Activated naive CD8-positive, alpha-beta T cell treated with anti-CD3 and anti-CD28 coated beads for 36 hours (primary cell): ENCODE data around the gene METTL24. TPM values are rescaled to one million over a fixed set of nuclear protein-coding genes. Genes with fewer than 3 reads are reported as not detected.

Source experiments
- DNase-seq: peaks from one replicate; pipeline ENCODE4 v3.0.0; 2021
- H3K27ac Mint-ChIP-seq: one replicate; pipeline ENCODE4 v1.8.0; 2022; ENCODE audit warnings: mild to moderate bottlenecking, moderate library complexity, mixed read lengths
- H3K27me3 Mint-ChIP-seq: one replicate; pipeline ENCODE4 v1.8.0; 2022; ENCODE audit warnings: mild to moderate bottlenecking, mixed read lengths
- H3K36me3 Mint-ChIP-seq: one replicate; pipeline ENCODE4 v1.8.0; 2021; ENCODE audit warnings: mild to moderate bottlenecking, mixed read lengths
- H3K4me1 Mint-ChIP-seq: one replicate; pipeline ENCODE4 v1.8.0; 2021; ENCODE audit warnings: mixed read lengths
- H3K4me3 Mint-ChIP-seq: one replicate; pipeline ENCODE4 v1.8.0; 2022; ENCODE audit warnings: mild to moderate bottlenecking, moderate library complexity, mixed read lengths
- H3K9me3 Mint-ChIP-seq: one replicate; pipeline ENCODE4 v1.8.0; 2022; ENCODE audit warnings: mixed read lengths
- total RNA-seq, 2 experiments: library from RNA; stranded (reverse); gene quantifications; one replicate each; pipeline ENCODE4 v1.2.3, GENCODE V29; 2021

METTL24 gene
- total RNA-seq, 2 experiments from 2014 or later: 0.26 to 0.27 TPM

DNA sequence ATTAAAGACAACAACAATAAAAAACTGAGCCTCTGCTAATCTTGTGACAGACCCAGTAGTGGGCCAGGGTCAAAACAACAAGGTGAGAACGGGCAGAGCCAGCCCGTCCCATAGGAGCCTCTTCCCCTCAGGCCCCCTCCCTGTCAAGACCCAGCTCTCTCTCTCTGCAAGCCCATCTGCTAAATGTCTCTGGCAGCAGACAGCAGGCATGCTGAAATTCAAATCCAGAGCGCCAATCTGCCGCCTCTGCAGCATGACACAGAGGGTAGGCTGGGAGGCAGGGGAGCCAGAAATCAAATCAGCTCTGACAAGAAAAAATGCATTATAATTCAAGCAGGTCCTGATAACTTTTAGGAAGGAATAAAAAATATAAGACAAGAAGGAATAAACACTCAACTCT, 26.3 kb downstream of the METTL24 start:
- H3K36me3 Mint-ChIP-seq: no peaks in the 10 kb centered on the region
- H3K27me3 Mint-ChIP-seq: no peaks in the 10 kb centered on the region
- no peak overlapping the region for H3K27ac Mint-ChIP-seq
- H3K9me3 Mint-ChIP-seq: no peaks in the 10 kb centered on the region
- no peak for DNase-seq
- no peak overlapping the region for H3K4me3 Mint-ChIP-seq
- H3K4me1 Mint-ChIP-seq: peaks cover 8% of the 10 kb centered on the region

DNA sequence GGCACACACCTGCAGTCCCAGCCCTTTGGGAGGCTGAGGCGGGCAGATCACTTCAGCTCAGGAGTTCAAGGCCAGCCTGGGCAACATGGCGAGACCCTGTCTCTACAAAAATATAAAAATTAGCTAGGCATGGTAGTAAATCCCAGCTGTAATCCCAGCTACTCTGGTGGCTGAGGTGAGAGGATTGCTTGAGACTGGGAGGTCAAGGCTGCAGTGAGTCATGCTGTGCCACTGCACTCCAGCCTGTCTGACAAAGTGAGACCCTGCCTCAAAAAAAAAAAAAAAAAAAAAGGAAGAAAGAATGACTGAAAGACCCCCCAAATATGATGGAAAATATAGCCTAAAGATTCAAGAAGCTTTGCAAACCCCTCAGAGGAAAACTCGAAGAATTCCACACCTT, 26.8 kb downstream of the METTL24 start:
- Mint-ChIP-seq H3K4me1 (peaks cover 8% of the 10 kb centered on the region), H3K36me3 (no peaks in the 10 kb centered on the region), H3K9me3 (no peaks in the 10 kb centered on the region), H3K4me3 (no peak overlapping the region), H3K27ac (no peak overlapping the region), H3K27me3 (no peaks in the 10 kb centered on the region)
- no peak for DNase-seq

DNA sequence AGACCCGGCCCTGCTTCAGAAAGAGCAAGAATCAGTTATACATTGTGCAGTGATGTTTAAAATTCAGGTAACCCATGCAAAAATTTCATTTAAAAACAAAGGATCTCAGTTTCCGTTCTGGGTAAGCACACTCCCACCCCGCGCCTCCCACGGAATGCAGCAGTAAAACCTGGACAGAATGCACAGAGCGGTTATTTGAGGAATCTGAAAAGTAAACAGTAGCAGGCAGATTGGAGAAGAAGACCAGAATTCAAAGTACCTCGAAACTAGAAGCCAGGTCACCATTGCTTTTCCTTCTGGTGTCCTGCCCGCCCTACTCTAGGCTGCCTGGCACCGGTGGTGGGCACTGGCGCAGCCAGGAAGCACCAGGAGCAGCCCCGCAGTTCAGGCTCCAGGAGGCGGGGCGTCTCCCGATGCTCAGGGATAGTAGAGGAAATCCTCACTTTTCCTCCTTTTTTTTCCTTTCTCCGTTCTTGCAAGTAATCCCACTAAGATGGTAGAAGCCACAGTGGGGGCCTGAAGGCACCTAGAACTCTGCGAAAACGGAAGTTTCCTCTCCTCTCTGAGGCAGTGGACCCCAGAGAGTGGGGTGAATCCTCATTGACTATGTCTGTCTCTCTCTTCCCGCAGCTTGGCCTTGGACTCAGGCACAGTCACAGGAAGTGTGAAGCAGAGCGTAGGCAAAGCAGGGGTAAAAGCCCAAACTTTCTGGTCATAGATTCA, 28.3 kb downstream of the METTL24 start:
- H3K4me1 Mint-ChIP-seq: peaks cover 8% of the 10 kb centered on the region
- no peaks in the 10 kb centered on the region for H3K36me3 Mint-ChIP-seq
- DNase-seq: no peak
- no peaks in the 10 kb centered on the region for H3K27me3 Mint-ChIP-seq
- H3K9me3 Mint-ChIP-seq: no peaks in the 10 kb centered on the region
- no peak overlapping the region for H3K27ac Mint-ChIP-seq
- no peak overlapping the region for H3K4me3 Mint-ChIP-seq

DNA sequence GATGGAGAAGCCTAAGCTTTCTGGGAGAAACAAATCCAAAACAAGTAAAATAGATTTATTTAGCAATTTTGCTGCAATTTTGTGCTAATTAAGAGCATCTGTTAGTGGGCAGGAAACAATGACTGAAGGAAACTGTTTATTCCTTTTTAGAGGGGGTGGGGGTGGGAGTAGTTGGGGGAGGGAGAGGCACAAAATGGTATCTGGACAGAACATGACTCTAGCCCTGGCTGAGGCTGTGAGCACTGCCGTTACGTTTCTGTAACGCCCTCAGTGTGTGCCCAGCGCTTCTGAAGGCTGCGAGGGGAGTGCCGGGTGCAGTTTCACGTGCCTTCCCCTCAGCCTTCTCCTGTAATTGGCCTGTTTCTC, 28.8 kb downstream of the METTL24 start:
- Mint-ChIP-seq H3K9me3 (no peaks in the 10 kb centered on the region), H3K4me1 (peaks cover 7% of the 10 kb centered on the region), H3K36me3 (no peaks in the 10 kb centered on the region), H3K27me3 (no peaks in the 10 kb centered on the region), H3K27ac (no peak overlapping the region), H3K4me3 (no peak overlapping the region)
- DNase-seq: no peak

DNA sequence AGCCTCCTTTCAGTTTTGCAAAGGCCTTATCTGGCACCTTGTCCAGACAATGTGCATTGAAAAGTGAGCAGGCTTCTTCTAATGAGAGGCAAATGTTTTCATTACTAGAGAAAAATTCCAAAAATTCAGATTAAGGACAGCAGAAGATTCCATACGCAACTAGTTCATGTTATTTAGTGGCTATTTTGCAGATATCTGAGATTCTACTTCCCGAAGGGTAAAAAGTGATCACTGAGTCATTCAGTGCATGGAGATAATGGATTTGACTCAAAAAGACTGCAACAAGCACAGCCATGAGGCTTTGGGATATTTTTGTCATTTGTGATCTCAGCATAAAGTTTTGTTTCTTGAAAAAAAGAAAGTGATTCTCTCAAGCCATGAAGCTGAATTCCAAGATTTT, 29.9 kb downstream of the METTL24 start:
- H3K36me3 Mint-ChIP-seq: no peaks in the 10 kb centered on the region
- DNase-seq: no peak
- no peaks in the 10 kb centered on the region for H3K9me3 Mint-ChIP-seq
- H3K4me3 Mint-ChIP-seq: no peak overlapping the region
- no peak overlapping the region for H3K27ac Mint-ChIP-seq
- no peaks in the 10 kb centered on the region for H3K27me3 Mint-ChIP-seq
- no peaks in the 10 kb centered on the region for H3K4me1 Mint-ChIP-seq

DNA sequence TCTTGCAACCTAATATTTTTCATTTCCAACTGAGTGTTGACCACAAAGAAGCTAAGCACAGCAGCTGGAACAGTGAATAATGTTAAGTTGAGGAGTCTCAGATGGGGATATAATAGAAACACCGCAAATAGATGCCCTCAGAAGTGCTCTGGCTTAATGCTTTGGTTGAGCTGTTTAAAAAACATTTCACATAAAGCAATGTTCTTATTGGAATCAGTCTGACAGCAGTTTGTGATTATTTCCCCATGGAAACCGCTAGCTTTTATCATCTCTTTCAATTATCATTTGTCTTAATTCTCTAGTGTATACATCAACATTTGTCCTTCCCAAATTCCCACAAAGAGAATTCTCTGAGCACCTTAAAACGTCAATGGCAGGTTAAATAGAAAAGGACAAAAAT, 30.8 kb downstream of the METTL24 start:
- Mint-ChIP-seq H3K9me3 (no peaks in the 10 kb centered on the region), H3K4me3 (no peak overlapping the region), H3K36me3 (no peaks in the 10 kb centered on the region), H3K27ac (no peak overlapping the region), H3K27me3 (no peaks in the 10 kb centered on the region), H3K4me1 (peaks cover 3% of the 10 kb centered on the region)
- no peak for DNase-seq

DNA sequence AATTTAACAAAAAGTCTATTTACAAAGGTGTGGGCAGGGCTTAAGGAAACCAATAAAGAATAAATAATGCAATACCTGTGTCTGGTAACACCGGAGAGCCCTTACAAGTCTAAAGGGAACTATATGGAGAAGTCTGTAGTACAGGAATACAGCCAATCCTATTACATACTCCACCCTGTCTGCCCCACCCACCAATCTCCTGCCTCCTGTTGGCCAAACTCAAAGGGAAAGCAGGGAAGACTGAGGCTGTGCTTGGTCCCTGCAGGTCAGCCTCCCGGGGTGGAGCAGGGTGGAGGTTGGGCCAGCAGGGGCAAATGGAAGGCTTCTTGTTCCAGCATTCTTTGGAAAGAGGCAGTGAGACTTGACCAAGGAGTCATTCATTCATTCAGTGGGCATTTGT, 31.5 kb downstream of the METTL24 start:
- Mint-ChIP-seq H3K27ac (no peak overlapping the region), H3K9me3 (no peaks in the 10 kb centered on the region), H3K4me1 (peaks cover 3% of the 10 kb centered on the region), H3K27me3 (no peaks in the 10 kb centered on the region), H3K36me3 (no peaks in the 10 kb centered on the region), H3K4me3 (no peak overlapping the region)
- DNase-seq: no peak

DNA sequence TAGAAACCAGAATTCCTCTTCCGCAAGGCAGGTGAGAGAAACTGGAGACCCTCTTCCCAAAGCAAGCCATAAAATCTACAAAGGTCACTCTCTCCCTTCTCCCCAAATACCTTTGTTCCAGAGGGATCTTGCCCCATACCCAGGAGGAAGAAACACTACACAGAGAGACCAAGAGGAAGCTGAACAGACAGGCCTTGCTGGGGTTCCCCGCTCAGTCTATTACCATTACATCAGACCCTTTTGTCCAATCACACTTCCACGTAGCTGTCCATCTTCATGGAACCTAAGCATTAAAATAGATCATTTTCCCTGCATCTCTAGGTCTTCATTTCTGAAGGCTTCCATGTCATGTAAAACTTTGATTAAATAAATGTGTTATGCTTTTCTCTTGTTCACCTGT, 32.1 kb downstream of the METTL24 start:
- Mint-ChIP-seq H3K27ac (no peak overlapping the region), H3K4me3 (no peak overlapping the region), H3K36me3 (no peaks in the 10 kb centered on the region), H3K27me3 (no peaks in the 10 kb centered on the region), H3K9me3 (no peaks in the 10 kb centered on the region), H3K4me1 (peaks cover 3% of the 10 kb centered on the region)
- no peak for DNase-seq

DNA sequence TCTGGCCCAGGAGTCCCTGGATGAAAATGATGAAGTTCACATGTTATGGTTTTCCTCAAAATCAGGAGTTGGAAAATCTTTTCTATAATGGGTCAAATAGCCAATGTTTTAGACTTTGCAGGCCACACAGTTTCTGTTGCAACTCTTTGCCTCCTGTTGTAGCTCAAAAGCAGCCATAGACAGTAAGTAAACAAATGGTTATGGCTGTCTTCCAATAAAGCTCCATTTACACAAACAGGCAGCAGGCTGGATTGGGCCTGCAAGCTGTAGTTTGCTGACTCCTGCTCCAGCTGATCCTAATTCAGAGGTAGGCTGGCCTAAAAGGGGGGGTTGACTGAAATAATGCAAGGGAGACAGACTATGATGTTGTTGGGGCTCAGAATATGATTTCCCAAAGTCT, 33.0 kb downstream of the METTL24 start:
- no peak for DNase-seq
- H3K36me3 Mint-ChIP-seq: no peaks in the 10 kb centered on the region
- no peaks in the 10 kb centered on the region for H3K9me3 Mint-ChIP-seq
- no peak overlapping the region for H3K27ac Mint-ChIP-seq
- peaks cover 3% of the 10 kb centered on the region for H3K4me1 Mint-ChIP-seq
- no peaks in the 10 kb centered on the region for H3K27me3 Mint-ChIP-seq
- no peak overlapping the region for H3K4me3 Mint-ChIP-seq

DNA sequence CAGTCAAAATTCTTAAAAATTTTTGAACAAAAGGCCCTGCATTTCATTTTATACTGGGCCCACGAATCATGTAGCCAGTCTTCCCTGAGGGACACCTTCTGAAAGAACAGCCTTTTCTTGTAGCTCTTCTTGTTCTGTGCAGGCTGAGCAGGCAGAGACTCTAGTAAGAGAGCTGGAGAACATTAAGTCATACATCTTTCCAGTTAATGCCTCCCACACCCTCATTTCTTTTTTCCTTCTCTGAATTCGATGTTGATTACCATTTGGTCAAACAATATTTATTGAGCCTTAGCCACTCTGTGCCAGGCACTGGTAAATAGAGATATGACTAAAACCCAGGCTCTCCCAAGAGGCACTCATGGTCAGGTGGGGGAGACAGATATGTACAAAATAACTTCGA, 33.6 kb downstream of the METTL24 start:
- Mint-ChIP-seq H3K4me1 (peaks cover 3% of the 10 kb centered on the region), H3K4me3 (no peak overlapping the region), H3K36me3 (no peaks in the 10 kb centered on the region), H3K27me3 (no peaks in the 10 kb centered on the region), H3K27ac (no peak overlapping the region), H3K9me3 (no peaks in the 10 kb centered on the region)
- no peak for DNase-seq

DNA sequence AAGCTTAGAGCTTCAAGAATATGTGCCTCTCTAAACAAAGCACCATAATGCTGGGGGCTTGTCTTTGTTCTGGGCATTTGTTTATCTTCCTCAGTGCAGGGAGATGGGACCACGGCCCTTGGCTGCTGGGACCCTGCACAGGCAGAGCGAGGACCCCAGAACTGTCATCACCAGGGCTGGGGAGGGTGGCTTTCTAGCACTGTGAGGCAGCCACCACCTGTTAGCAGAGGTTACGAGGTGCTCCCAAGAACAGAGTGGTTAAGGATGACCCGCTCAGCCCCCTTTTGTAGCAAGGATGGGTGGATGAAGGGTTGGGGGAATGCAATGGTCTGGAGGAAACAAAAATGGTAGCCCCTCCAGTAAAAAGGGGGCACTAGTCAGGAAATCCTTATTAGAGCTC, 34.9 kb downstream of the METTL24 start:
- no peak overlapping the region for H3K4me3 Mint-ChIP-seq
- DNase-seq: no peak
- no peaks in the 10 kb centered on the region for H3K9me3 Mint-ChIP-seq
- H3K36me3 Mint-ChIP-seq: no peaks in the 10 kb centered on the region
- no peak overlapping the region for H3K27ac Mint-ChIP-seq
- peaks cover 3% of the 10 kb centered on the region for H3K4me1 Mint-ChIP-seq
- no peaks in the 10 kb centered on the region for H3K27me3 Mint-ChIP-seq

DNA sequence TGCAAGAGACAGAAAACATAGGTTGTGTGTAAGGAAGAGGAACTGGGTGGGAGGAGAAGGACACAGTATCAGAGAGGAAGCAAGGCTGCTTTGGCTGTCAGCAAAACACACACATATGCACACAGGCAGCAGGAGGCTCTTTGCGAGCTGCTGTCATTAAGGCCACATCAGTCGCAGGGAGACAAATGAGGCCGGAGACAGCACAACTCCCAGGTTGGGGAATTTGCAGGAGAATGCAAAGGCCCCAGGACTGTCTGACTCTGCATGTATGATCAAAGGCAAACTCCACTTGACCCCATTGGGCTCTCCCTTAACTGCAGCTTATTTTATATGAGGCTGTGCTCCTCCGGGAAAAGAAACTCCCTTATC, 35.3 kb downstream of the METTL24 start:
- Mint-ChIP-seq H3K27ac (no peak overlapping the region), H3K27me3 (no peaks in the 10 kb centered on the region), H3K4me3 (no peak overlapping the region), H3K36me3 (no peaks in the 10 kb centered on the region), H3K9me3 (no peaks in the 10 kb centered on the region), H3K4me1 (peaks cover 3% of the 10 kb centered on the region)
- no peak for DNase-seq

DNA sequence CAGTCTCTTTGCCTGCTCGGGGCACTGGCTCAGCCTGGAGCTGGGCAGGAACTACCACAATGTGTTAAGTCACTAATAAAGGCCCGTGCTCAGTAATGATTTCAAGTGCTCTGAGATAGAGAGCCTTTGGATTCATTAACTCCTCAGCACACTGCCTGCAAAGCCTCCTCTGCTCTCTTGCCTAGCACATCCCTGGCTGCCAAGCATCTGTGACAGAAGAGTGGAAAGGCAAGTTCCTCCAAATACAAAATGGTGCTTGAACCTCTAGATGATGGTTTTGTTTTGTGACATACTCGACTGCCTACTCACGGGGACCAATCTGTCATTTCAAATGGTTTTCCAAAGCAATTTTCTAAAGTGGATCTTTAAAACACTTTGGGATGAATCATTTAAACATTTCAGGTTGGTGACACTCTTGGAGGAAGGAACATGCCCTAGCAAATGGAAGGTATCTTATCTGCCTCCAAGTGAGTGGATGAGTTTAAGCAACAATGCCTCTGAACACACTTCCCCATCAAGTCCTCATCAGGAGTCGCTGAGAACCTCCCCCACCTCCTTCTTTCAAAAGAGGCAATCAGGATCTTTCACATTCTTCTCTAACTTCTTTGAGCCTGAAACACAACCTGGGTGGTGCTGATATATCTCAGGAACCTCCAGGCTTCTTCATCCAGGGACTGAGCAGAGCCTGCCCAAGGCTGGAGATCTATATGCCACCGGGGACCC, 35.8 kb downstream of the METTL24 start:
- Mint-ChIP-seq H3K27ac (no peak overlapping the region), H3K4me1 (peaks cover 3% of the 10 kb centered on the region), H3K36me3 (no peaks in the 10 kb centered on the region), H3K4me3 (no peak overlapping the region), H3K27me3 (no peaks in the 10 kb centered on the region), H3K9me3 (no peaks in the 10 kb centered on the region)
- no peak for DNase-seq

DNA sequence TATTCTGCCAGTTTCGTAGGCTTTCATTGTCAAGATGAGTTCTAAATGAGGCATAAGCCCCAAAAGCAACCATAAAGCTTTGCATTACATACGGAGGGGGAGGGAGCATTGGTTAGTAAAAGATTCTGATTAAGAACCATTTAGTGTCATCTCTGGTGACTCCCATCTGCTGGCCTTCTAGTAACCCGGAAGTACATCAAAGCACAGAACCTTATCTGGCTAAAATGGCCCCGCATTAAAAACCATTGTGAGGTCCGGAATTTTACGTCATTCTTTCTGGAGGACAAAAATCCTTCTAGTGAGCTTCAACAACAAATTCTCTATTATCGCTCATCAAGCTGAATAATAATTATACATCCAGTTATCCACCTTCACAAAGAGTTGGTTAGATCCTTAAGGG, 37.8 kb downstream of the METTL24 start:
- no peaks in the 10 kb centered on the region for H3K27me3 Mint-ChIP-seq
- H3K4me3 Mint-ChIP-seq: no peak overlapping the region
- peaks cover 5% of the 10 kb centered on the region for H3K4me1 Mint-ChIP-seq
- H3K27ac Mint-ChIP-seq: no peak overlapping the region
- H3K36me3 Mint-ChIP-seq: no peaks in the 10 kb centered on the region
- H3K9me3 Mint-ChIP-seq: no peaks in the 10 kb centered on the region
- no peak for DNase-seq

DNA sequence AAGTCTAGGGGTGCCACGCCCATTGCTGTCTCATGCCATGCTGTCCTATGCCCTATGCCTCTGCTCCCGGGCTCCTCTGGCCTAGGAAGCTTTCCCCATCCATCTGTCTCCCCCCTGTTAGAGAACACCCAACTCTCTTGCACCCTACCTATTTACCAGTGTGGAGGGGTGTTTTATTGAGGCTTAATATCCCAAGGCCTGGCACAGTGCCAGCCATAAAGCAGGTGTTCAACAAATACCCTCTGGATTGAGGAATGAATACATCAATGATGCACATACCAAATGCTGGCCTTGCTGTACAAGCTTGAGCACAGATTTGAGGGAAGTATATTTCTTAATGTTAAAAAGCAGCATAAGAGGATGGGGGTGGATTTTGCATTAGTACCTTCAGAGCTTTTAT, 38.3 kb downstream of the METTL24 start:
- H3K27ac Mint-ChIP-seq: no peak overlapping the region
- no peak overlapping the region for H3K4me3 Mint-ChIP-seq
- H3K27me3 Mint-ChIP-seq: no peaks in the 10 kb centered on the region
- no peak for DNase-seq
- H3K36me3 Mint-ChIP-seq: no peaks in the 10 kb centered on the region
- H3K9me3 Mint-ChIP-seq: no peaks in the 10 kb centered on the region
- peaks cover 5% of the 10 kb centered on the region for H3K4me1 Mint-ChIP-seq

DNA sequence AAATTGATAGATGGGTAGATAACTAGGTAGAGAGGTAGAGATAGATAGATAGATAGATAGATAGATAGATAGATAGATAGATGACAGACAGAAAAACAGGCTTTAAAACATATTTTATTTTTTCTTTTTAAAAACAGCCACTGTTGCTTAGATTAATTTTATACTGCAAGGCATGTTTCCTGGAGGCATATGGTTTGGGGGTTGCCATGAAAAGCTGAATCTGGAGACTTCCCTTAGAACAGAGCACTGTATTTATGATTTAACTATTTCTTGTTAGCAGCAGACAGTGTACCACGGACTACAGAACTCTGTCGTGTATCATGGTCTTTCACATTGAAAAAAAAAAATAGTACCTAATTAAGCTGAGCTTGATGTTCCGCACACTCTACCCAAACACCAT, 38.8 kb downstream of the METTL24 start:
- no peak for DNase-seq
- no peak overlapping the region for H3K27ac Mint-ChIP-seq
- H3K36me3 Mint-ChIP-seq: no peaks in the 10 kb centered on the region
- no peak overlapping the region for H3K4me3 Mint-ChIP-seq
- H3K27me3 Mint-ChIP-seq: no peaks in the 10 kb centered on the region
- H3K4me1 Mint-ChIP-seq: peaks cover 5% of the 10 kb centered on the region
- no peaks in the 10 kb centered on the region for H3K9me3 Mint-ChIP-seq
